Measurements from ENCODE around the gene MEX3A.
"Not testable (repeated sequence)": the region's sequence is repeated elsewhere in the genome, so short reads cannot be mapped to it uniquely, and the experiment has no call there.

The MEX3A gene, protein sequence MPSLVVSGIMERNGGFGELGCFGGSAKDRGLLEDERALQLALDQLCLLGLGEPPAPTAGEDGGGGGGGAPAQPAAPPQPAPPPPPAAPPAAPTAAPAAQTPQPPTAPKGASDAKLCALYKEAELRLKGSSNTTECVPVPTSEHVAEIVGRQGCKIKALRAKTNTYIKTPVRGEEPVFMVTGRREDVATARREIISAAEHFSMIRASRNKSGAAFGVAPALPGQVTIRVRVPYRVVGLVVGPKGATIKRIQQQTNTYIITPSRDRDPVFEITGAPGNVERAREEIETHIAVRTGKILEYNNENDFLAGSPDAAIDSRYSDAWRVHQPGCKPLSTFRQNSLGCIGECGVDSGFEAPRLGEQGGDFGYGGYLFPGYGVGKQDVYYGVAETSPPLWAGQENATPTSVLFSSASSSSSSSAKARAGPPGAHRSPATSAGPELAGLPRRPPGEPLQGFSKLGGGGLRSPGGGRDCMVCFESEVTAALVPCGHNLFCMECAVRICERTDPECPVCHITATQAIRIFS

DNA sequence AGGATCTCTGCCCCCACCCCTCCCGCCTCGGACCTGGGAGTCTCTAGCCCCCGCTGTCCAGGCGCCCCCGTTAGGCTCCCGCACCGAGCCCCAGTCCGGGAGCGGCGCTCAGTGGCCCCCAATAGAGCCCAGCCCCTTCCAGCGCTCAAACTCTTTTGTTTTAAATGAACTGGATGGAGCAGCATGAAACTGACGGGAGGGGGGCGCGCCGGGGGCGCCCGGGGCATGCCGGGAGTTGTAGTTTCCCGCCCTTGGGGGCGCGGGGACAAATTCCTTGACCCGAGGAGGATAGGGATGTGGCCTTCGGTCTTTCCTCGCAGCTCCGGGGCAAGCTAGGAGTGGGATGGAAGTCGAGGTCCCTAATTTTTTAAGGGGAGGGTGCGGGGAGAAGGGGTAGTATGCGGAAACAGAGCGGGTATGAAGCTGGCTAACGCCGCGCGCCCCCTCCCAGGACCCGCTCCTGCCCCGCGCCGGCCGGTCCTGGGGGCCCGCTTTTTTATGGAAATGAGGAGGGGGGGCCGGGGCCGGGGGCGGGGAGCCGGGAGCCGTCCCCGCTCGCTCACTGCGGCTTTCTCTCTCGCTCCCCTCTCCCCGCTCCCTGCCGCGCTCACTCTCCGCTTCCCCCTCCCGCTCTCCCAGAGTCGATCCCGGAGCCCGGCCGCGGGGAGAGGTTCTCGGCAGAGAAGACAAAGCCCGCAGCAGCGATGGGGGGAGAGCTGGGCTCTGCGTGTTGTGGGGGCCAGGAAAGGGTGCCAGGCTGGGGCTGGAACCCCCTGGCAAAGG is at the start of gene MEX3A:
MEX3A (minus strand) TSS at position 157 of the 783 bp plus-strand sequence. CDS start 467 bp downstream, outside the sequence.
- in situ Hi-C loops (cut with HindIII; ENCODE audit: low sequenced_read_pairs) = no loop called here

DNA sequence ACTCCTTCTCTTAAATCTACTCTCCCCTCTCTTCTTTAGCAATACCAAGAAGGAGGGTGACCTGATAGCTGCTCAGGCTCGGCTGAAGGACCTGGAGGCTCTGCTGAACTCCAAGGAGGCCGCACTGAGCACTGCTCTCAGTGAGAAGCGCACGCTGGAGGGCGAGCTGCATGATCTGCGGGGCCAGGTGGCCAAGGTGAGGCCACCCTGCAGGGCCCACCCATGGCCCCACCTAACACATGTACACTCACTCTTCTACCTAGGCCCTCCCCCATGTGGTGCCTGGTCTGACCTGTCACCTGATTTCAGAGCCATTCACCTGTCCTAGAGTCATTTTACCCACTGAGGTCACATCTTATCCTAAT is 48.3 kb upstream of the MEX3A start:
- in situ Hi-C loops (cut with HindIII; ENCODE audit: low sequenced_read_pairs) = loop anchor here (5.0 to 10.0 kb wide), 2 partner anchors 118 to 186 kb away; partner anchors contain the start of gene RXFP4

DNA sequence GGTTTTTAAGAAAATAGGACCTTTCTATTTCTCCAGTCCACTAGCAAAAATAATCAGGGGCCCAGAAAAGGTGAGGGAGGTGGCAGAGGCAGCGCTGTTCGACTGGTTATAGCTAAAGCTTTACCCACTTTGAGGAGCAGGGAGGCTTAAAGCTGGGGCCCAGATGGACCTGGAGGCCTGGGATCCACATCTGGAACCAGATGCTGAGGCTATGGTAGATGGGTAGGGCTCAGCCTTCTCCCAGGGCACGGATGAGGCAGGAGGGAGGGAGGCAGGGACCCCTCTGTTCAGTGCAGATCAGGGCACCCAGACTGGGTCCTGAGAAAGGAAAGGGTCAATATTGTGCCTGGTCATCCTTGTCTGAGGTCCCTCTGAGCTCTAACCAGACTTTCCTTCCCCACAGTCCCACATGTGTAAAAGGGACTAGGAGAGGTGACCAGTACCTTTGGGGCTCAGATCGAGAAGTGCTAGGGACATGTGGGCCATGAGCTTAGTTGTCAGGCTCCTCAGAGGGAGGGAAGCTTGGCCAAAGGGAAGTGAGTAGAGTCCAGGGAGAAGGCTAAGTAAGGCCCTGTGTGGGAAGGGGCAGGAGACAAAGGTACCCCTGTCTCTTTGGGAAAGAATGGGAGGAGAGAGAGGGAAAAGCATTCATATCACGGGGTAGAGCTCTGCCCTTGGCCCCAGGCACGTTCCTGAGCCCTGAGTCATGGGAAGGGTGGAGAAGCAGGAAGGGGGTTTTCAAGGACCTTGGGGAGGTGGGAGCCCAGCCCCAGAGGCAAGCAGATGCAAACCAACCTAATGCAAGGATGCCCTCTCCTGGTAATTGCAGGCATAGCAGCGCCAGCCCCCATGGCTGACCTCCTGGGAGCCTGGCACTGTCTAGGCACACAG is 47.7 kb upstream of the MEX3A start:
- in situ Hi-C loops (cut with HindIII; ENCODE audit: low sequenced_read_pairs) = loop anchor here (5.0 to 10.0 kb wide), 2 partner anchors 118 to 185 kb away; partner anchors contain the start of gene RXFP4

DNA sequence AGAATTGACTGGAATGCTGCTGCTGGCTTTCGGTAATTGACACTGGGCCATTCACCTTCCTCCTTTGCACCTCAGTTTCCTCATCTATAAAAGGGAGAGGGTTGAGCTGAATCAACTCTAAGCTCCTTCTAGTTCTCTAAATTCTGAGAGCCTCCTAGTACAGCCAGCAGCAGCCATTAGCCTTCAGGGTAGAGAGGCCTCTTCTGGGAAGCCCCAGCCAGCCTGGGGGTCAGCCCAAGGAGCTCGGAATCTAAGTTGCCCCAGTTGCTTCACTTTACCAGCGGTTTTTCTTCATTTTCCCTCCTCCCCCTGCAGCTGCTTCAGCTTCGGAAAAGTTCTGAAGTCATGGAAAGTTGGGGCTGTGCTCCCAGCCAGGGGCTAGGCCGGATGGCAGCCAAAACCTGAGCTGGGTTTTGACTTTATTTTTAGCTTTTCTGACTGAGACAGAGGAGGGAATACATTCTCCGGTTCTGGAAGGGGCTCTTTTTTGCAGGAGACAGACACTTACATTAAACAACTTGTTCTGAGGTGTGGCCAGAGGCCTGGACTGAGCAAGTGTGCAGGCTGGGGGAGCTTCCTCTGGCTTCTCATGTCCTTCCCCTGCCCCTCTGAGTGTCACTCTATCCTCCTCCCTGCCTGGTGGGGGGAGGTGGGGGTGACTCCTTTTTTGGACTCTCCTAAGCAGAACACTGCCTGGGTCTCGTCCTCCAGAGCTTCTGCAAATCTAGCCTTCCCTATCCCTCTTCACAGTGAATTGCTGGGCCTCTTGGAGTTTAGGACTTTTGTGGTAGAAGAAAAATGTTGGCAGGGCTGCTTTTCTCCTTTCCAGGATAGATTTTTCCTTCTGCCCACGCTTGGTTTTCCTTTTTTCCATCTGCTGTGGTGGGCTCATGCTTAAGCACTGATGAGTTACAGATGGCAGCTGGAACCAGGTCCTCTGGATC is 46.7 kb upstream of the MEX3A start:
- in situ Hi-C loops (cut with HindIII; ENCODE audit: low sequenced_read_pairs) = no loop called here

DNA sequence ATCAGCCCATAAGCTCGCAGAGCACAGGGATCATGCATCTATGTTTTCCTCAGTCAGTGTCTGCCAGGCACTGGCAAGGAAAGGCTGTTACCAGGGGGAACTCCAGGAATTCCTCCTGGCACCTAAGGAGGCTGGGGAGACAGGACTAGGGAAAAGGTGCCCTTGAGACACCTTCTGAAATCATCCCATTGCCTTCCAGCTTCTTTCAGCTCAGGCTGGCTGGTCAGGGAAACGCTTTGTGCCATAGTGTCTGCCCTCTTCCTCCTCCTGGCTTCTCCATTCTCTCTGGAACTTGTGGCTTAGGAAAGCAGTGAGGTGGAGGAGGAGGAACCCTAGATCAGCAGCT is 46.0 kb upstream of the MEX3A start:
- in situ Hi-C loops (cut with HindIII; ENCODE audit: low sequenced_read_pairs) = no loop called here

DNA sequence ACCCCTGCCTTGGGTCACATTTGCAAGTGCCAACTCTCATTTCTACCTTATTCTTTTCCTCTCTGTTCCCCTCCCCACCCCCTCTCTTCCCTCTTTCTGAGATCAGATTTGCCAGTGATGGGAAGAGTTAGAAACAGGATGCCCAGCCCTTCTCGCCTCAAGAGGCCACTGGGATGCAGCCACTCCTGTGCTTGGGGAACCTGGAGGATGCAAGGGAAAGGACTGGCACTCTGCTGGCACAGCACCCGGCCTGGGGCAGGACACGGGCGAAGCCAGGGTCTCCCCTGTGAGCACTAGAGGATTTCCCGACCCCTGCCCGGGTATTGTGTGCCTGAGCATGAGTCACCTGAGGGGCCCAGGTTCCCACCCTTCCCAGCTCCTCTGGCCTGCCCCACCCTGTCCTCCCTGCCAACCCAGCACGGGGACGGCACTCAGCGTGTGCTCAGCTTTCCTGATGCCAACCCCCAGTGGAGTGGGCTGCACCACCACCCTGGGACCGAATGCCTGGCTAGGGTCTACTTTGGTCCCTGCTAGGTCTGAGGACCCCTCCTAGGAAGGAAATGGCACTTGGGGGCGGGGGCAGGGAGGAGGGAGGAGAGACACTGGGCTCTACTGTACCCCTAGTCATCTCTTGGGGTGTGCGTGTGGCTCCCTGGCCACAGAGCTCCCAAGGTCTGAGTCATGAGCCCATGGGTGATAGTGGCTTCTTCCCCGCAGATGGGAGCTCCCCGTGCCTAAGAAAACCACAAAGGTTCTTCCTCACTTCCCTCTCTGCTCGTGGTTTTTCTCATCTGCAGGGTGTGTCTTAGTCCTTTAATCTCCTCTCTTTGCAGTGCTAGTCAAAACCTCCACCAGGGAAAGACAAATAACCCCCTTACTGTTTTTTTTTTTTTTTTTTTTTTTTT is 44.6 kb upstream of the MEX3A start:
- in situ Hi-C loops (cut with HindIII; ENCODE audit: low sequenced_read_pairs) = no loop called here

DNA sequence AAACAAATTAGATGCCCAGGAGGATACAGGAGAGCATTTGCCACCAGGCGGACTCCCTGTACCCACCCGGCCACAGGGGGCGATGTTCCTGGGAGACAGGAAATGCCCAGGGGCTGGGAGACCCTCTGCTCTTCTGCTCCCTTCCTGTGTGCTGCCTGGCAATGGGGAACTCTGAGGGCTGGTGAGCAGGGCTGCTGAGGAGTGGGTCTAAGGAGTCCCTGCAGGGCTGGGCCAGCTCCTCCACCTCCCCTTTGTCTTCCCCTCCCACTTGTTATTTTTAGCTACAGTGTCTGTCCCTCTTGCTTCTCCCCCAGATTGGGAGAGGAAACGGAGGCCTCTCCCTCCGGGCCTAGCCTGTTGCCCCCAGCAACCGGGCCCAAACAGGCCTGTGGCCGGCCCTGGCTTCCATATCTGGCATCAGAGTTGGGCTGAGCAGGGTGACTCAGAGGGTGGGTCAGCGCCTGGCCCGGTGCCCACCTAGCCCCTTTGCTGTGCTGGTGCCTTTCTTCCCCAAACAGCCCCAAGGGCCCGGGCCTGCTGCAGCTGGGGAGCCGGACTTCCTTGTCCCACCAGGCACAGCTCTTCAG is 43.9 kb upstream of the MEX3A start:
- in situ Hi-C loops (cut with HindIII; ENCODE audit: low sequenced_read_pairs) = no loop called here

DNA sequence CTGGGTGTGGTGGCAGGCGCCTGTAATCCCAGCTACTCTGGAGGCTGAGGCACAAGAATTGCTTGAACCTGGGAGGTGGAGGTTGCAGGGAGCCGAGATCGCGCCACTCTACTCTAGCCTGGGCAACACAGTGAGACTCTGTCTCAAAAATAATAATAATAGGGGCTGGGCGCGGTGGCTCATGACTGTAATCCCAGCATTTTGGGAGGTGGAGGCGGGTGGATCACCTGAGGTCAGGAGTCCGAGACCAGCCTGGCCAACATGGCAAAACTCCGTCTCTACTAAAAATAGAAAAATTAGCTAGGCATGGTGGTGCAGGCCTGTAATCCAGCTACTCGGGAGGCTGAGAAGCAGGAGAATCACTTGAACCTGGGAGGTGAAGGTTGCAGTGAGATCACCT is 43.3 kb upstream of the MEX3A start:
- in situ Hi-C loops (cut with HindIII; ENCODE audit: low sequenced_read_pairs) = not testable (repeated sequence)

DNA sequence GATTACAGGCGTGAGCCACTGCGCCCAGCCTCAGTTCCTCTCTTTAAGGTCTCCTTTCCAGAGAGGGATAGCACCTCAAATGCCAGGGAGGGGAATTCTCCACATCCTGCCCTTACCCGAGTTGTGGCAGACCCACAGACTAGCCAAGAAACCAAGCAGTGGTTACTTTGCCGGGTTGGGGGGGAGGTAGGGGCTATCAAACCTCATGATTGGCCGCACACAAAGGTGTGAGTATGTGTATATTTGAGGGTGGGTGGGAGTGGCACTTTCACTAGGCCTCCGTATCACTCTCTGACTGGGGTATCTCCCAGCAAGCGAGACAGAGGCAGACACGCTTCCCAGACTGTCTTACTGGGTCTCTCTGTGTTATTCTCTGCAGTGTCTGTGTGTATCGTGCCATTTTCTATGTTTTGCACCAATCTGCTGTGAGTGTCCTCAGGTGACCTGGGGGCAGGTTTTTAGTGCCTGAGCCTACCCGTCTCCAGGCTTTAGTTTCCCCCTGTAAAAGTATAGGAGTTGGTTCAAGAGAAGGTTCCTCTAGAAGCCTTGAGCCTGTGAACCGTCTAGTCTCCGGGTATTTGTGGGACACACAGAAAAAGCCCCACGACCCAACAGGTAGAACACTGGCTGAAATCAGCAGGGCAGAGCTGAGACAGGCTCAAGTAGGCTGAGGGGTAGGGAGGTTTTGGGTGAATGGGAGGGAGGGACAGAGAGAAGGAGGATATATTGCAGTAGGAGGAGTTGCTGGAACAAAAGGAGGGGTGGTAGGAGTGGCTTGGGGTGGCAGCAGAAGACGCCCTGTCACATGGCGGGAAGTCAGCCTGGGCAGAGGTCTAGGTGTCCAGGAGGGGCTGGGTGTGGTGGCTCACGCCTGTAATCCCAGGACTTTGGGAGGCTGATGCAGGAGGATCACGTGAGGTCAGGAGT is 42.6 kb upstream of the MEX3A start:
- in situ Hi-C loops (cut with HindIII; ENCODE audit: low sequenced_read_pairs) = no loop called here

DNA sequence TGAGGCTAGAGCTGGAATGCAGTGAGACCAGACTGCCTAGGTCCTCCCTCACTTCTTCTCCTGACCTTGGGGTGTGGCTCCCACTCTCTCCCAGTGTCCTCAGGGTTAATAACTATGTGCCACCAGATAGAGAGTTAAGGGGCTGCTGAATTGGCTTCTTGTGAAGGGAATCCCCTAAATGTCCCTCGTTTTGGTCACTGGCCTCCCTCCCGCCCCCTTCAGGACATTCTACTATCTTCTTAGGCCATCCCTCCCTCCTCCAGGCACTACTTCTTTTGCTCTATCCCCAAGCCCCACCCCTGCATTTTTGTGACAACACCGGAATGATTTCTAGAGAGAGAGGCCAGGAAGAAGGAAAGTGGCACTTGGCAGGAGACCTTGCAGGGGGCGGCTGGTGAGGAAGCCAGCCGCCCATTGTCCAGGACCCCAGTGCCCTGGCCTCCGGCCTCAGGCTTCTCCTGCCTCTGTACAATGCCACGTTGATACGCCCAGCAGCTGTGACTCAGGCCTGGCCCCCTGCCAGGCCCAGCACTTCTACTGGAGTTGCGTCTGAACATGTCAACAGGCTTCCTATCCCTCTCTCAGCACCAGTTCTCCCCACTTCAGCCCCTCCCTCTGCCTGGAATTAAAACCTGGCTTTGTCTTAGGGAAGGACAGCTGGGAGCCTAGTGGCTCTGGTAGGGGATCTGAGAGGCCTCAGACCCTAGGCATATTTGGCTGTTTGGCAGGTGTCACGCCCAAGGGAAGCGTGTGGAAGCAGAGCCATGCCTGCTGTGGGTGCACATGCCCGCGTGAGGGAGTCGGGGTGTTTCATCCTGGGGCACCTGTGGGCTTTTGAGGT is 41.3 kb upstream of the MEX3A start:
- in situ Hi-C loops (cut with HindIII; ENCODE audit: low sequenced_read_pairs) = no loop called here

DNA sequence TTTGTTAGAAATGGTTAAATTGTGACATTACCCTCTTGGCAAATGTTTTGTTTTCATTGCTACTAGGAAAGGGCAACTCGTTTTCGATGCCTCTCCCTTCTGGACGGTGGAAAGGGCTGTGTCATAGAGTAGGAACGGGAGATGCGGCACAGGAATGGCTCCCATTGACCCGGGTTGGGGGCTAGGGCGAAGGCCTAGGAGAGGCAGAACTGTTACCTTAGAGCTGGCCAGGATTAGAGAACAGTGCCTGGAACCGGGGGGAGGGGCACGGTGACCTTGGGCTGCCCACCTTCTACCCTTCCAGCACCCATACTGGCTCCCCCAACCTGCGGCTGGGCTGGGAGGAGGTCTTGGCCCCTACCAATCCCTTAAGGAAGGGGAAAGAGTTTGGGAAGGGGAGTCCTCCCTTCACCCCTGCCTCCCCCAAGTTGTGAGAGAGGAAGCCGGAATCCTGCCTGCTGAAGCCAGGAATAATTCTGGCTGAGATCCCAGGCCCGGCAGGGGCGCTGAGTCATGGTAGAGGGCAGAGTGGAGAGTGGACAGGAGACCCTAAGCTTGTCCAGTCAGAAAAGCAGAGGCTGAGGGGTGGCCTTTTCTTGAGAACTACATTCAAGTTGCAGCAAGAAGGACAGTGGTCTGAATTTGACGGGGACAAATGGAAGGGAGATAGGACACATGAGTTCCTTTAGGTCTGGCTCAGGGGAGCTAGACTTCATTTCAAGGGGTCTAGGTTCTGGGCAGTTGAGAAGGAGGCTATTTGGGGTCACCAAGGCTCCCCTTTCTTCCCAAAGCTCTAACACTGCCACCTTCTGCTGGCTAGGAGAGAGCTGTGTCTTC is 40.5 kb upstream of the MEX3A start:
- in situ Hi-C loops (cut with HindIII; ENCODE audit: low sequenced_read_pairs) = no loop called here

DNA sequence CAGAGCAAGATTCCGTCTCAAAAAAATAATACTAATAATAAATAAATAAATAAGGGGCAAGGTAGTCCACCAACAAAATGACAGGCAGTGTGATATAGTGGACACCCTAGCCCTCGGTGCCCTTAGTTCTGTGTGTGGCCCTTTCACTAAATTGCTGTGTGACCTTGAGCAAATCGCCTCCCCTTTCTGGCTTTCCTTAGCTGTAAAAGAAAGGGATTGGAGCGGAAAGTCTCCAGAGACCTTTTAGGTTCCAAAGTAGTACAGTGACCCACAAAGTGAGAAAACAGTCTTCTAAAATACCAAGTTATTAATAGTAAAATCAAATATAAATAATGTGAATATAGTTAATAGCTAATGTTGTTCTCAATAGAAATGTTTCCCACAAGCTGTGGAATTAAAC is 39.8 kb upstream of the MEX3A start:
- in situ Hi-C loops (cut with HindIII; ENCODE audit: low sequenced_read_pairs) = no loop called here

DNA sequence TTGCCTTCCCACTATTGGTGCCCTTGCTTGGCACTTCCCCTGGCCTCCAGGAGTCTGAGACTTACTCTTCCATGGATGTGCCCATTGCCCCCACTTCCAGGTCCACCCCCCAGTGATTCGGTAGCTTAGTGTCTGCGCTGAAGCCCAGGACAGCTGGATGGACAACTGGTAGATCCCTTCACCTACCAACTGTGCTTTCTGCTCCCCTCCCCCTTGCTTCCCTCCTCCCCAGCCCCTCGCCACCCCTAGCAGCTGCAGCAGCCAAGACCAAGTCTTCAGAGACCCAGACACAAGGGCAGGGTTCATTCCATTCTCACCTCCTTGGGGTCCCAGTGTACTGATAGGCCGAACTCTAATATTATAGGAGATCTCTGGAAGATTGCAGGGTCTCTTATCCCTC is 39.2 kb upstream of the MEX3A start:
- in situ Hi-C loops (cut with HindIII; ENCODE audit: low sequenced_read_pairs) = no loop called here

DNA sequence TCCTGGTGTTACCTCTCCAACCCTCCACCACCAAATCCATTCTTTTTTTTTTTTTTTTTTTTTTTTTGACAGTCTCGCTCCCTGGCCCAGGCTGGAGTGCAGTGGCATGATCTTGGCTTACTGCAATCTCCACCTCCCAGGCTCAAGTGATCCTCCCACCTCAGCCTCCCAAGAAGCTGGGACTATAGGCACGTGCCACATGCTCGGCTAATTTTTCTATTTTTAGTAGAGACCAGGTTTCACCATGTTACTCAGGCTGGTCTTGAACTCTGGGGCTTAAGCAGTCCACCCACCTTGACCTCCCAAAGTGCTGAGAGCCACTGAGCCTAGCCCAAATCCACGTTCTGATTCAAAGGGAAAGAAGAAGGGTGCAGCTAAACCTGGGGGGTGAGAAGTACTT is 38.7 kb upstream of the MEX3A start:
- in situ Hi-C loops (cut with HindIII; ENCODE audit: low sequenced_read_pairs) = not testable (repeated sequence)

DNA sequence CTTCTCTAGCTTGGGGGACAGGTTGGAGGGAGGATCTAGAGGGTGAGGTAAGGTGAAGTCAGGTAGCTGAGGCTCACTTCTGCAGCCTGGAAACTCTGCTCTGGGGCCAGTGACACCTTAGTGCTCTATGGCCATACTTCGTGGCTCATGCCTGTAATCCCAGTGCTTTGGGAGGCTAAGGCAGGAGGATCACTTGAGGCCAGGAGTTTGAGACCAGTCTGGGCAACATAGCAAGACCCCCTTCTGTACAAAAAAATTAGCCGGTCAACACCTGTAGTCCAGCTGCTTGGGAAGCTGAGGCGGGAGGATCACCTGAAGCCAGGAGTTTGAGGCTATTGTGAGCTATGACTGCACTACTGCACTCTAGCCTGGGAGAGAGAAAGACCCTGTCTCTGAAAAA is 38.1 kb upstream of the MEX3A start:
- in situ Hi-C loops (cut with HindIII; ENCODE audit: low sequenced_read_pairs) = no loop called here
